Calu3 (cell line): Measurements from ENCODE around the gene CSMD2. TPM values are rescaled to one million over a fixed set of nuclear protein-coding genes. Genes with fewer than 3 reads are reported as not detected.

Experiments used
- BruUV-seq: library from RNA; stranded (reverse); fragments of 400-500 nt; replicated peaks from 2 replicates; lab custom pipeline; 2021; lab: Mats Ljungman, UMichigan
- CTCF ChIA-PET: fragments of 300-600 bp; sonication (Branson Sonifier 250); formaldehyde crosslinking; loops from one replicate; lab custom pipeline; 2022; ENCODE audit warnings: antibody characterized with exemption; lab: Charles Lee
- DNase-seq: peaks from one replicate; pipeline ENCODE4 v3.0.0; 2022
- H3K27ac Mint-ChIP-seq: one replicate; pipeline ENCODE4 v1.8.0; 2022; ENCODE audit warnings: mixed read lengths; ENCODE audit not compliant: unreplicated experiment
- H3K27me3 Mint-ChIP-seq: one replicate; pipeline ENCODE4 v1.8.0; 2022; ENCODE audit warnings: mixed read lengths; ENCODE audit not compliant: unreplicated experiment
- H3K36me3 Mint-ChIP-seq: one replicate; pipeline ENCODE4 v1.8.0; 2022; ENCODE audit warnings: mild to moderate bottlenecking, moderate library complexity, mixed read lengths; ENCODE audit not compliant: insufficient read depth, unreplicated experiment
- H3K4me1 Mint-ChIP-seq: one replicate; pipeline ENCODE4 v1.8.0; 2022; ENCODE audit warnings: mild to moderate bottlenecking, low read depth, mixed read lengths; ENCODE audit not compliant: unreplicated experiment
- H3K4me3 Mint-ChIP-seq: one replicate; pipeline ENCODE4 v1.8.0; 2022; ENCODE audit warnings: mild to moderate bottlenecking, low read depth, moderate library complexity, mixed read lengths; ENCODE audit not compliant: unreplicated experiment
- H3K9me3 Mint-ChIP-seq: one replicate; pipeline ENCODE4 v1.8.0; 2022; ENCODE audit warnings: low read depth, mixed read lengths; ENCODE audit not compliant: unreplicated experiment
- intact Hi-C: fragments of 100-400 bp; cut with micrococcal nuclease; formaldehyde crosslinking; loops from one replicate; pipeline ENCODE4 v1.10.0; 2022; ENCODE audit not compliant: unreplicated experiment
- total RNA-seq: library from RNA; stranded (reverse); gene quantifications from 2 replicates; pipeline ENCODE4 v1.2.3, GENCODE V29; 2022
- TF ChIP-seq, protein P1 (sequence below): fragments of 200-600 bp; IDR thresholded peaks from one replicate; pipeline ENCODE4 v1.8.0; 2022; ENCODE audit warnings: antibody characterized with exemption; ENCODE audit not compliant: unreplicated experiment

CSMD2 gene
- total RNA-seq, 1 experiment from 2014 or later, result not detected

DNA sequence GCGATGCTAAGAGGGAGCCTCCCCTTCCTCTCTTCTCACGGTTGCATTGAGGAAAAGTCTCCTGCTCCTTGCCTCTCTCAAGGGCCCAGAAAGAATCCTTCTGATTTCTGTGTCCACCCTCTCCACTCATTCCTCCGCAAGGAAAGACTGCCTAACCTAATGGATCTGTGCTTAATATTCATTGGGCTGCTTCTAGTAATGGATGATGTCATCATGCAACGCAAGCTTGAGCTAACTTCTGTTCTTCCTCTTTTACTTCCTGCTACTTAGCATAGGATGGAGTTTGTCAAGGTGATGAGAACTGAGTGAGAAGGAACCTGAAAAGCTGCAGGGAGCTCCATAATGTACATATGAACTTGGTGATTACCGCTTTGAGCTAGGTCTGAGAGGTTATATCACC lies 336.4 kb downstream of the CSMD2 start:
- TF ChIP-seq, protein P1, sequence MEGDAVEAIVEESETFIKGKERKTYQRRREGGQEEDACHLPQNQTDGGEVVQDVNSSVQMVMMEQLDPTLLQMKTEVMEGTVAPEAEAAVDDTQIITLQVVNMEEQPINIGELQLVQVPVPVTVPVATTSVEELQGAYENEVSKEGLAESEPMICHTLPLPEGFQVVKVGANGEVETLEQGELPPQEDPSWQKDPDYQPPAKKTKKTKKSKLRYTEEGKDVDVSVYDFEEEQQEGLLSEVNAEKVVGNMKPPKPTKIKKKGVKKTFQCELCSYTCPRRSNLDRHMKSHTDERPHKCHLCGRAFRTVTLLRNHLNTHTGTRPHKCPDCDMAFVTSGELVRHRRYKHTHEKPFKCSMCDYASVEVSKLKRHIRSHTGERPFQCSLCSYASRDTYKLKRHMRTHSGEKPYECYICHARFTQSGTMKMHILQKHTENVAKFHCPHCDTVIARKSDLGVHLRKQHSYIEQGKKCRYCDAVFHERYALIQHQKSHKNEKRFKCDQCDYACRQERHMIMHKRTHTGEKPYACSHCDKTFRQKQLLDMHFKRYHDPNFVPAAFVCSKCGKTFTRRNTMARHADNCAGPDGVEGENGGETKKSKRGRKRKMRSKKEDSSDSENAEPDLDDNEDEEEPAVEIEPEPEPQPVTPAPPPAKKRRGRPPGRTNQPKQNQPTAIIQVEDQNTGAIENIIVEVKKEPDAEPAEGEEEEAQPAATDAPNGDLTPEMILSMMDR, result no peak
- H3K27me3 Mint-ChIP-seq, result no peaks in the 10 kb centered on the region
- intact Hi-C loops, result no loop called here
- H3K36me3 Mint-ChIP-seq, result no peaks in the 10 kb centered on the region
- no peak for DNase-seq
- no peak overlapping the region for H3K4me3 Mint-ChIP-seq
- H3K4me1 Mint-ChIP-seq, result no peaks in the 10 kb centered on the region
- BruUV-seq, result no TSS peak
- no peak overlapping the region for H3K27ac Mint-ChIP-seq
- CTCF ChIA-PET, result no interaction called here
- H3K9me3 Mint-ChIP-seq, result peaks cover 13% of the 10 kb centered on the region

DNA sequence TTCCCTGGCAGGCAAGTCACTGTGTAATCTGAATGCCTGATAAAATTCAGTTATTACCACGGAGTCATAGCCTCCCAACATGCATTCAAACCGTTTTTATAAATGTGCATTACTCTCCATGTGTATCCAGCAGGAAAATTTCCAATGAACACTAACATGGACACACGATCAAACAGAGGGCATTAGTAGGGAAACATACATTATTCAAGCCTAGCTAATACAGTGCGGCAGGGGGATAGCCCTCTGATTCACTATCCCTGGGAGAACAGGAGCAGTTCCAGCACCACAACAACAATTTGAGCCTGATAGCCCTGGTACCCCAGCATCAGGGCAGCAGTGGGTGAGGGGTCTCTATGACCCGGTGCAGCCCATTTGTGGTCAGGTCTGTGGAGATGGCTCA lies 337.0 kb downstream of the CSMD2 start:
- Mint-ChIP-seq H3K4me3 (no peak overlapping the region), H3K27ac (no peak overlapping the region), H3K36me3 (no peaks in the 10 kb centered on the region), H3K4me1 (no peaks in the 10 kb centered on the region), H3K9me3 (peaks cover 13% of the 10 kb centered on the region), H3K27me3 (no peaks in the 10 kb centered on the region)
- TF ChIP-seq, protein P1, result no peak
- intact Hi-C loops, result no loop called here
- no TSS peak for BruUV-seq
- DNase-seq, result no peak
- CTCF ChIA-PET, result no interaction called here

DNA sequence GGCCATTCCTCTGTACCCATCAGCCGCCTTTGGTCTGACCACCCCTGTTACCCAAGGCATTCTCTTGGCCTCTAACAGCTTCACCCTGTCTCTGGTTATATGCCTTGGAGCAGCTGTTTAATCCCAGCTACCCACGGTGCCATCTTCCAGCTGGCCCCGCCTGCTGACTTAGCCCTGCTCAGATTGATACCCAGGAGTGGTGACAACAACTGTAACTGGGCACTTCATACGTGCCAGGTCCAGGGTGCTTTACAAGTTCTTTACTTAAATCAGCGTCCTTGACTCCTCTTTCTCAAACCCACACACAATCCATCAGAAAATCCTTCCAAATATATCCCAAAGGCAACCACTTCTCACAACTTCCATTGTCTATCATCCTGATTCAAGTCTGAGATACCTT lies 338.3 kb downstream of the CSMD2 start:
- no peak overlapping the region for H3K4me3 Mint-ChIP-seq
- H3K27me3 Mint-ChIP-seq, result peaks cover under 1% of the 10 kb centered on the region
- no peak for DNase-seq
- intact Hi-C loops, result no loop called here
- H3K36me3 Mint-ChIP-seq, result no peaks in the 10 kb centered on the region
- peaks cover 12% of the 10 kb centered on the region for H3K9me3 Mint-ChIP-seq
- H3K27ac Mint-ChIP-seq, result no peak overlapping the region
- CTCF ChIA-PET, result no interaction called here
- BruUV-seq, result no TSS peak
- TF ChIP-seq, protein P1, result no peak
- no peaks in the 10 kb centered on the region for H3K4me1 Mint-ChIP-seq

DNA sequence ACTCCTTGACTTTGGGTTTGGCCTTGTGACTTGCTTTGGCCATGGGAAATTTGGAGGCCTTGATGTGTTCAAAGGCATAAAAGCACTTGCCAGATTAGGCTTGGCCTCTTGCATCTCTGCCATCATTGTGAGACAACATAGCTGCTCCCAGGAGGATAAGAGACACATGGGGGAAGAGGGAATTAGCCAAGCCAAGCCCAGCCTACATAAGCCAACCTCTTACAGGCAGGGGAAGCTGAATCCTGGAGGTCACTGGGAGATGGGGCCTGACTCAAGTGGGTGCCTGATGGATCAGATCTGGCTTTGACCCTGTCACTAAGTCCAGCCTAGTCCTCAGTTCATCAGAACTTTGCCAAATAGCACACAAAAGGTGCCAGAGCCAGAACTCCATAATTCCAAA lies 338.7 kb downstream of the CSMD2 start:
- TF ChIP-seq, protein P1, result no peak
- no TSS peak for BruUV-seq

More for the DNA sequence above, 338.7 kb downstream of the CSMD2 start:
- Mint-ChIP-seq H3K9me3 (peaks cover 13% of the 10 kb centered on the region), H3K27me3 (peaks cover 5% of the 10 kb centered on the region), H3K36me3 (no peaks in the 10 kb centered on the region), H3K4me1 (no peaks in the 10 kb centered on the region), H3K4me3 (no peak overlapping the region), H3K27ac (no peak overlapping the region)
- intact Hi-C loops, result no loop called here
- CTCF ChIA-PET, result no interaction called here
- DNase-seq, result no peak
